Osteocyte (in vitro differentiated cells): ENCODE data around the gene PARS2. TPM values are rescaled to one million over a fixed set of nuclear protein-coding genes. Genes with fewer than 3 reads are reported as not detected.

Source experiments
- DNase-seq: peaks from one replicate; pipeline ENCODE4 v3.0.0; 2021; ENCODE audit warnings: mixed read lengths; ENCODE audit not compliant: unreplicated experiment; ENCODE audit errors: extremely low spot score
- H3K27ac Mint-ChIP-seq: one replicate; pipeline ENCODE4 v1.8.0; 2021; ENCODE audit warnings: mild to moderate bottlenecking, mixed read lengths; ENCODE audit not compliant: unreplicated experiment
- H3K27me3 Mint-ChIP-seq: one replicate; pipeline ENCODE4 v1.8.0; 2021; ENCODE audit warnings: mixed read lengths; ENCODE audit not compliant: unreplicated experiment
- H3K36me3 Mint-ChIP-seq: one replicate; pipeline ENCODE4 v1.8.0; 2021; ENCODE audit warnings: mixed read lengths; ENCODE audit not compliant: unreplicated experiment
- H3K4me1 Mint-ChIP-seq: one replicate; pipeline ENCODE4 v1.8.0; 2021; ENCODE audit warnings: mixed read lengths; ENCODE audit not compliant: unreplicated experiment
- H3K4me3 Mint-ChIP-seq: one replicate; pipeline ENCODE4 v1.8.0; 2021; ENCODE audit warnings: mild to moderate bottlenecking, moderate library complexity, mixed read lengths; ENCODE audit not compliant: unreplicated experiment
- H3K9me3 Mint-ChIP-seq: one replicate; pipeline ENCODE4 v1.8.0; 2021; ENCODE audit warnings: mixed read lengths; ENCODE audit not compliant: unreplicated experiment
- CTCF ChIP-seq: fragments of 200-600 bp; sonication (generic); IDR thresholded peaks from 2 replicates; pipeline ENCODE4 v1.5.0; 2021; ENCODE audit warnings: antibody characterized with exemption, mild to moderate bottlenecking, moderate library complexity
- total RNA-seq: library from RNA; stranded (reverse); gene quantifications from 2 replicates; pipeline ENCODE4 v1.2.1, GENCODE V29; 2021

Gene PARS2
- total RNA-seq, 1 donor from 2014 or later: 4.4 TPM

- Mint-ChIP-seq H3K4me1 (peaks cover 19% of the 10 kb centered on the region), H3K27me3 (peaks cover 4% of the 10 kb centered on the region), H3K27ac (peak overlapping the region; percentile 85), H3K9me3 (no peaks in the 10 kb centered on the region), H3K4me3 (peak overlapping the region; percentile 94), H3K36me3 (peaks cover 20% of the 10 kb centered on the region)
- TF ChIP-seq CTCF: no peak
- DNase-seq: no peak
These were observed 47.9 kb downstream of the PARS2 start for GRCh38 chr1:54716299-54717047.

- Mint-ChIP-seq H3K9me3 (no peaks in the 10 kb centered on the region), H3K36me3 (peaks cover 17% of the 10 kb centered on the region), H3K4me3 (peak within 1 kb of the TSS; percentile 94), H3K27ac (peak within 1 kb of the TSS; percentile 85), H3K4me1 (peaks cover 19% of the 10 kb centered on the region), H3K27me3 (peaks cover 12% of the 10 kb centered on the region)
- TF ChIP-seq CTCF: peak; percentile 24
- peak; percentile 92 for DNase-seq
These were observed 48.6 kb downstream of the PARS2 start, which contains the start of gene TTC4 for GRCh38 chr1:54715493-54716298. TSS of gene TTC4 (plus strand) at chr1:54715861. CDS start at chr1:54715909, 48 bp downstream.

- peak overlapping the region; percentile 85 for H3K27ac Mint-ChIP-seq
- H3K27me3 Mint-ChIP-seq: peaks cover 17% of the 10 kb centered on the region
These were observed 49.3 kb downstream of the PARS2 start for GRCh38 chr1:54714881-54715492.

GRCh38 chr1:54711536-54711935 lies 52.8 kb downstream of the PARS2 start:
- TF ChIP-seq CTCF: no peak
- Mint-ChIP-seq H3K36me3 (no peaks in the 10 kb centered on the region), H3K27me3 (peaks cover 31% of the 10 kb centered on the region), H3K27ac (no peak overlapping the region), H3K4me1 (peaks cover 12% of the 10 kb centered on the region), H3K4me3 (no peak overlapping the region), H3K9me3 (no peaks in the 10 kb centered on the region)
- peak; percentile 40 for DNase-seq

More at GRCh38 chr1:54714881-54715492, 49.3 kb downstream of the PARS2 start:
- peak; percentile 76 for DNase-seq
- H3K36me3 Mint-ChIP-seq: peaks cover 13% of the 10 kb centered on the region
- TF ChIP-seq CTCF: no peak
- peaks cover 19% of the 10 kb centered on the region for H3K4me1 Mint-ChIP-seq
- no peaks in the 10 kb centered on the region for H3K9me3 Mint-ChIP-seq
- H3K4me3 Mint-ChIP-seq: peak overlapping the region; percentile 94
